Natural killer cell (primary cell): ENCODE results near the gene F5. TPM values are rescaled to one million over a fixed set of nuclear protein-coding genes. Genes with fewer than 3 reads are reported as not detected.

Experiments used
- ATAC-seq, 3 donors: fragments of 150-1000 bp in 2 of 3; fragments of 200-7000 bp in 1 of 3; cut with Tn5 transposase; 1 replicate in 1 of 3; 2 replicates in 2 of 3; pipeline ENCODE4 v1.10.0; 2021; ENCODE audit warnings: mild to moderate bottlenecking in 2 of 3, moderate library complexity in 2 of 3
- DNase-seq, 2 donors: peaks; one replicate each; pipeline versions ENCODE4 v3.0.0 to v3.0.0-alpha.2; 2013 to 2021; ENCODE audit warnings: mixed read lengths in 1 of 2
- H3K27ac ChIP-seq: one replicate; pipeline ENCODE4 v1.5.1; 2013; ENCODE audit warnings: mild to moderate bottlenecking, low read length
- H3K27me3 ChIP-seq: one replicate; pipeline ENCODE4 v1.6.1; 2013; ENCODE audit warnings: low read length; ENCODE audit not compliant: control insufficient read depth, insufficient read depth
- H3K36me3 ChIP-seq: one replicate; pipeline ENCODE4 v1.6.1; 2013; ENCODE audit warnings: low read length; ENCODE audit not compliant: control insufficient read depth, insufficient read depth
- H3K4me1 ChIP-seq: one replicate; pipeline ENCODE4 v1.6.1; 2013; ENCODE audit warnings: low read length; ENCODE audit not compliant: control insufficient read depth, insufficient read depth
- H3K4me3 ChIP-seq: one replicate; pipeline ENCODE4 v1.5.1; 2013; ENCODE audit warnings: low read length
- H3K9me3 ChIP-seq: one replicate; pipeline ENCODE4 v1.6.1; 2013; ENCODE audit warnings: low read length; ENCODE audit not compliant: control insufficient read depth, insufficient read depth
- H3K27ac Mint-ChIP-seq, 2 donors: one replicate each; pipeline ENCODE4 v1.8.0; 2022; ENCODE audit warnings: mild to moderate bottlenecking in 2 of 2, mixed read lengths in 2 of 2, moderate library complexity in 1 of 2
- H3K27me3 Mint-ChIP-seq, 2 donors: one replicate each; pipeline ENCODE4 v1.8.0; 2022; ENCODE audit warnings: low read depth in 2 of 2, mixed read lengths in 2 of 2
- H3K36me3 Mint-ChIP-seq: one replicate; pipeline ENCODE4 v1.8.0; 2022; ENCODE audit warnings: mixed read lengths
- H3K4me1 Mint-ChIP-seq, 2 donors: one replicate each; pipeline ENCODE4 v1.8.0; 2022; ENCODE audit warnings: mixed read lengths in 2 of 2
- H3K4me3 Mint-ChIP-seq: one replicate; pipeline ENCODE4 v1.8.0; 2022; ENCODE audit warnings: mild to moderate bottlenecking, moderate library complexity, mixed read lengths
- H3K9me3 Mint-ChIP-seq, 2 donors: one replicate each; pipeline ENCODE4 v1.8.0; 2022; ENCODE audit warnings: mixed read lengths in 2 of 2
- WGBS: methylation state at CpG from one replicate; pipeline ENCODE4 v1.1.7; 2013; ENCODE audit warnings: missing lambda C conversion rate; ENCODE audit not compliant: insufficient coverage; 5-methylcytosine and 5-hydroxymethylcytosine counted together
- intact Hi-C: fragments of 100-400 bp; cut with micrococcal nuclease; formaldehyde crosslinking; loops from one replicate; pipeline ENCODE4 v1.14.2; 2022
- total RNA-seq, 4 donors: library from RNA; stranded (reverse); fragments of 120-200 nt in 1 of 4; gene quantifications; one replicate each; pipeline versions ENCODE4 v1.2.3 to v1.2.4, GENCODE V29; 2013 to 2022
- TF ChIP-seq, protein P1 (sequence below): fragments of 200-600 bp; IDR thresholded peaks from one replicate; pipeline ENCODE4 v1.8.0; 2022; ENCODE audit warnings: antibody characterized with exemption

F5 gene
- total RNA-seq, 3 donors from 2014 or later (not counting 1 experiment from before 2014, with no cell fraction given) = 0.02 to 1.7 (median 0.45) TPM

DNA sequence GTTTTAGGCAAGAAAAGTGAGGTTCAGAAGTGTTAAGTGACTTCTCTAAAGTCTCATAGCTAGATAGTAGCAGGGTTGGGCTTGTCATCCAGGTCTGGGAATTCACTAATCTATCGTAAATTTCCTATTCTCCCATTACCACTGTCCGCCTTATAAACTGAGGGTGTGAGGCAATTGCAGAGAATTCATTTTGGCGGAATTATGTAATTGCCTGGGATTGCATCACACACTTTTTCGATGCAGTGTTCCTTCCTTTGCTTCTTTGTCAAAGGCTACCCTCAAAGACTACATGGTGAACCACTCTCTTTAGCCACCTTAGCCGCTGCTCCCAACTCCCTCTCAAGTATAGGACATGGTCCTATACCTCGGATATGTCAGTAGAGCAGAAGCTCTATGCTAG lies 24.6 kb upstream of the F5 start:
- H3K4me1 Mint-ChIP-seq = peaks cover 8 to 26% of the 10 kb centered on the region in 2 donors
- H3K36me3 ChIP-seq = no peaks in the 10 kb centered on the region
- peaks cover 7% of the 10 kb centered on the region for H3K4me1 ChIP-seq
- WGBS = 80% methylated on average over 3 of the region's 6 CpGs
- H3K27me3 ChIP-seq = no peaks in the 10 kb centered on the region
- no peak overlapping the region for H3K4me3 ChIP-seq
- no peak overlapping the region for H3K27ac Mint-ChIP-seq
- H3K4me3 Mint-ChIP-seq = no peak overlapping the region
- TF ChIP-seq, protein P1, sequence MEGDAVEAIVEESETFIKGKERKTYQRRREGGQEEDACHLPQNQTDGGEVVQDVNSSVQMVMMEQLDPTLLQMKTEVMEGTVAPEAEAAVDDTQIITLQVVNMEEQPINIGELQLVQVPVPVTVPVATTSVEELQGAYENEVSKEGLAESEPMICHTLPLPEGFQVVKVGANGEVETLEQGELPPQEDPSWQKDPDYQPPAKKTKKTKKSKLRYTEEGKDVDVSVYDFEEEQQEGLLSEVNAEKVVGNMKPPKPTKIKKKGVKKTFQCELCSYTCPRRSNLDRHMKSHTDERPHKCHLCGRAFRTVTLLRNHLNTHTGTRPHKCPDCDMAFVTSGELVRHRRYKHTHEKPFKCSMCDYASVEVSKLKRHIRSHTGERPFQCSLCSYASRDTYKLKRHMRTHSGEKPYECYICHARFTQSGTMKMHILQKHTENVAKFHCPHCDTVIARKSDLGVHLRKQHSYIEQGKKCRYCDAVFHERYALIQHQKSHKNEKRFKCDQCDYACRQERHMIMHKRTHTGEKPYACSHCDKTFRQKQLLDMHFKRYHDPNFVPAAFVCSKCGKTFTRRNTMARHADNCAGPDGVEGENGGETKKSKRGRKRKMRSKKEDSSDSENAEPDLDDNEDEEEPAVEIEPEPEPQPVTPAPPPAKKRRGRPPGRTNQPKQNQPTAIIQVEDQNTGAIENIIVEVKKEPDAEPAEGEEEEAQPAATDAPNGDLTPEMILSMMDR = no peak
- ATAC-seq = no peak
- intact Hi-C loops = no loop called here
- H3K27ac ChIP-seq = no peak overlapping the region
- no peaks in the 10 kb centered on the region for H3K36me3 Mint-ChIP-seq
- no peaks in the 10 kb centered on the region for H3K9me3 Mint-ChIP-seq
- no peaks in the 10 kb centered on the region for H3K9me3 ChIP-seq
- no peak for DNase-seq
- H3K27me3 Mint-ChIP-seq = no peaks in the 10 kb centered on the region

- Mint-ChIP-seq H3K36me3 (no peaks in the 10 kb centered on the region), H3K27ac (no peak overlapping the region), H3K4me1 (peaks cover 15 to 34% of the 10 kb centered on the region in 2 donors), H3K9me3 (no peaks in the 10 kb centered on the region), H3K27me3 (no peaks in the 10 kb centered on the region), H3K4me3 (no peak overlapping the region)
- TF ChIP-seq, protein P1 = no peak
- ATAC-seq (no peak), DNase-seq (no peak)
- no peak overlapping the region for H3K4me3 ChIP-seq
- intact Hi-C loops = no loop called here
- no peaks in the 10 kb centered on the region for H3K27me3 ChIP-seq
- no peaks in the 10 kb centered on the region for H3K9me3 ChIP-seq
- peaks cover 12% of the 10 kb centered on the region for H3K4me1 ChIP-seq
- H3K36me3 ChIP-seq = no peaks in the 10 kb centered on the region
- no peak overlapping the region for H3K27ac ChIP-seq
- 86% methylated on average over 1 of the region's 1 CpG for WGBS
Measured at GRCh38 chr1:169610108-169610507, 23.8 kb upstream of the F5 start.

DNA sequence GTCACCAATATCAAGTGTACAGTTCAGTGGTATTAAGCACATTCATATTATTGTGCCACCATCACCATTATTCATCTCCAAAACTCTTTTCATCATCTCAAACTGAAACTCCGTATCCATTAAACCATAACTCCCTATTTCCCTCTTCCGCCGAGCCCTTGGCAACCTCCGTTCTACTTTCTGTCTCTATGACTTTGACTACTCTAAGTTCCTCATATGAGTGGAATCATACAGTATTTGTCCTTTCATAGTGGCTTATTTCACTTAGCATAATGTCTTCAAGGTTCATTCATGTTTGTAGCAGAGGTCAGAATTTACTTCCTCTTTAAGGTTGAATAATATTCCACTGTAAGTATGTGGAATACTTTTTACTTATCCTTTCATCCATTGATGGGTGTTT lies 21.9 kb upstream of the F5 start:
- Mint-ChIP-seq H3K9me3 (peaks cover 0 to 2% of the 10 kb centered on the region in 2 donors), H3K27ac (no peak overlapping the region), H3K4me1 (peaks cover 33 to 40% of the 10 kb centered on the region in 2 donors), H3K27me3 (no peaks in the 10 kb centered on the region), H3K4me3 (no peak overlapping the region), H3K36me3 (no peaks in the 10 kb centered on the region)
- peaks cover 20% of the 10 kb centered on the region for H3K4me1 ChIP-seq
- no peak for DNase-seq
- no peaks in the 10 kb centered on the region for H3K36me3 ChIP-seq
- H3K9me3 ChIP-seq = no peaks in the 10 kb centered on the region
- no peak overlapping the region for H3K27ac ChIP-seq
- WGBS = 92% methylated on average over 4 of the region's 4 CpGs
- H3K4me3 ChIP-seq = no peak overlapping the region
- no peaks in the 10 kb centered on the region for H3K27me3 ChIP-seq
- TF ChIP-seq, protein P1 = no peak
- intact Hi-C loops = loop anchor here (10.0 kb wide), 1 partner anchor 47 kb away; no protein-coding TSS in a partner anchor
- no peak for ATAC-seq
